Activated CD4-positive, alpha-beta T cell treated with anti-CD3 and anti-CD28 coated beads, Interleukin-2, amount 50 U/mL, for 16 hours (primary cell): ENCODE results near the gene FAM72B.
"Not testable (repeated sequence)": the region's sequence is repeated elsewhere in the genome, so short reads cannot be mapped to it uniquely, and the experiment has no call there.

Source experiments
- DNase-seq: peaks from one replicate; pipeline ENCODE4 v3.0.0-alpha.2; 2020

FAM72B gene

GRCh38 chr1:121148489-121149190, 35.5 kb downstream of the FAM72B start:
- DNase-seq = not testable (repeated sequence)

- not testable (repeated sequence) for DNase-seq
These were observed 43.7 kb downstream of the FAM72B start for GRCh38 chr1:121140393-121140792.

- DNase-seq = not testable (repeated sequence)
These were observed 52.6 kb downstream of the FAM72B start for GRCh38 chr1:121131494-121131893.

DNA sequence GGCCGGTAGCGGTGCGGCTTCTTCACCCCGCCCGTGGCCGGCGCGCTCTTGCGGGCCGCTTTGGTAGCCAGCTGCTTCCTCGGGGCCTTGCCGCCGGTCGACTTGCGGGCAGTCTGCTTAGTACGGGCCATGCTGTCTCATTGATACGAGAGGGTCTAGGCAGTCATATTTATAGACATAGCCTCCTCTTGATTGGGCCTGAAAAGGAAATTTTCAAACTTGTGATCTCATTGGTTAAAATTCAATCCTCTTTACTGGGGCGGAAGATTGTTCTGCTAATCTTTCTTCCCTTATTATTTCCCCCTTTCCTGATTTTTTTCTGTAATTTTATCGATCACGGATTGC, 65.7 kb downstream of the FAM72B start:
- DNase-seq = not testable (repeated sequence)
